Osteocyte (in vitro differentiated cells): Measurements from ENCODE around the gene USP7. TPM values are rescaled to one million over a fixed set of nuclear protein-coding genes. Genes with fewer than 3 reads are reported as not detected.

ENCODE experiments used
- DNase-seq: peaks from one replicate; pipeline ENCODE4 v3.0.0; 2021; ENCODE audit warnings: mixed read lengths; ENCODE audit not compliant: unreplicated experiment; ENCODE audit errors: extremely low spot score
- H3K27ac Mint-ChIP-seq: one replicate; pipeline ENCODE4 v1.8.0; 2021; ENCODE audit warnings: mild to moderate bottlenecking, mixed read lengths; ENCODE audit not compliant: unreplicated experiment
- H3K27me3 Mint-ChIP-seq: one replicate; pipeline ENCODE4 v1.8.0; 2021; ENCODE audit warnings: mixed read lengths; ENCODE audit not compliant: unreplicated experiment
- H3K36me3 Mint-ChIP-seq: one replicate; pipeline ENCODE4 v1.8.0; 2021; ENCODE audit warnings: mixed read lengths; ENCODE audit not compliant: unreplicated experiment
- H3K4me1 Mint-ChIP-seq: one replicate; pipeline ENCODE4 v1.8.0; 2021; ENCODE audit warnings: mixed read lengths; ENCODE audit not compliant: unreplicated experiment
- H3K4me3 Mint-ChIP-seq: one replicate; pipeline ENCODE4 v1.8.0; 2021; ENCODE audit warnings: mild to moderate bottlenecking, moderate library complexity, mixed read lengths; ENCODE audit not compliant: unreplicated experiment
- H3K9me3 Mint-ChIP-seq: one replicate; pipeline ENCODE4 v1.8.0; 2021; ENCODE audit warnings: mixed read lengths; ENCODE audit not compliant: unreplicated experiment
- total RNA-seq: library from RNA; stranded (reverse); gene quantifications from 2 replicates; pipeline ENCODE4 v1.2.1, GENCODE V29; 2021
- TF ChIP-seq, protein P1 (sequence below): fragments of 200-600 bp; sonication (generic); IDR thresholded peaks from 2 replicates; pipeline ENCODE4 v1.5.0; 2021; ENCODE audit warnings: antibody characterized with exemption, mild to moderate bottlenecking, moderate library complexity

USP7 gene
- total RNA-seq, 1 donor from 2014 or later: 88.2 TPM

DNA sequence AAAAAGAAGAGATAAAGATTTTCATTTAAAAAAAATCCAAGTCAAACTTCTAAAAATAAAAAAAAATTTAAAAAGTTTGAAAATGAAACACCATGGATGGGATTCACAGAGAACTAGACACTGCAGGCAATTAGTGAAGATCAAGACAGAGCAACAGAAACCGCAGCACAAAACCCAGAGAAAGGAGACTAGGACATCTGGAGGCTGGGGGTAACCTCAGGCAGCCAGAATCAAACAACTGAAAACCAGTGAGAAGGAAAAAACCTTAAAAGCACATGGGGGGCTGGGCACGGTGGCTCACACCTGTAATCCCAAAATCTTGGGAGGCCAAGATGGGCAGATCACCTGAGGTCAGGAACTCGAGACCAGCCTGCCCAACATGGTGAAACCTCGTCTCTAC is 50.9 kb downstream of the USP7 start:
- Mint-ChIP-seq H3K4me1 (no peaks in the 10 kb centered on the region), H3K27ac (no peak overlapping the region), H3K9me3 (no peaks in the 10 kb centered on the region), H3K27me3 (no peaks in the 10 kb centered on the region), H3K36me3 (peaks cover 44% of the 10 kb centered on the region), H3K4me3 (no peak overlapping the region)
- TF ChIP-seq, protein P1, sequence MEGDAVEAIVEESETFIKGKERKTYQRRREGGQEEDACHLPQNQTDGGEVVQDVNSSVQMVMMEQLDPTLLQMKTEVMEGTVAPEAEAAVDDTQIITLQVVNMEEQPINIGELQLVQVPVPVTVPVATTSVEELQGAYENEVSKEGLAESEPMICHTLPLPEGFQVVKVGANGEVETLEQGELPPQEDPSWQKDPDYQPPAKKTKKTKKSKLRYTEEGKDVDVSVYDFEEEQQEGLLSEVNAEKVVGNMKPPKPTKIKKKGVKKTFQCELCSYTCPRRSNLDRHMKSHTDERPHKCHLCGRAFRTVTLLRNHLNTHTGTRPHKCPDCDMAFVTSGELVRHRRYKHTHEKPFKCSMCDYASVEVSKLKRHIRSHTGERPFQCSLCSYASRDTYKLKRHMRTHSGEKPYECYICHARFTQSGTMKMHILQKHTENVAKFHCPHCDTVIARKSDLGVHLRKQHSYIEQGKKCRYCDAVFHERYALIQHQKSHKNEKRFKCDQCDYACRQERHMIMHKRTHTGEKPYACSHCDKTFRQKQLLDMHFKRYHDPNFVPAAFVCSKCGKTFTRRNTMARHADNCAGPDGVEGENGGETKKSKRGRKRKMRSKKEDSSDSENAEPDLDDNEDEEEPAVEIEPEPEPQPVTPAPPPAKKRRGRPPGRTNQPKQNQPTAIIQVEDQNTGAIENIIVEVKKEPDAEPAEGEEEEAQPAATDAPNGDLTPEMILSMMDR: no peak
- no peak for DNase-seq

DNA sequence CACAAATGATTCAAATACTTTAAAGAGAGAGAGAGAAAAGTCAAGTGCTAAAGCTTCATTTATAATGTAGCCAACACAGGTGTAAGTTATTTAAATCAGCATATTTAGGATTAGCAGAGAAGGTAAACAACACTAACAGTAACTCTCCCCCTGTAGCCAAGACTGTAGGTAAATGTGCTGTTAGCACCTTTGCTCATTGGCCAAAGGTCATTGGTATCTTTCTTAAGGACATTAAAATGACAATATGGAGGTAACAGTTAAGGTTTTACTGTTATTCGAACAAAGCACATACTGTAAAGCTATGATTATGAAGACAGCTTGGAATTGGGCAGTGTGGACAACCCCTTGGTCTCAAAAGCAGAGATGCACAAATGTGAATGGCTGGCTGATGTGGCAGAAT is 52.9 kb downstream of the USP7 start:
- H3K36me3 Mint-ChIP-seq: peaks cover 42% of the 10 kb centered on the region
- H3K27me3 Mint-ChIP-seq: no peaks in the 10 kb centered on the region
- no peak overlapping the region for H3K27ac Mint-ChIP-seq
- no peak overlapping the region for H3K4me3 Mint-ChIP-seq
- TF ChIP-seq, protein P1: no peak
- no peaks in the 10 kb centered on the region for H3K9me3 Mint-ChIP-seq
- no peaks in the 10 kb centered on the region for H3K4me1 Mint-ChIP-seq
- DNase-seq: no peak

DNA sequence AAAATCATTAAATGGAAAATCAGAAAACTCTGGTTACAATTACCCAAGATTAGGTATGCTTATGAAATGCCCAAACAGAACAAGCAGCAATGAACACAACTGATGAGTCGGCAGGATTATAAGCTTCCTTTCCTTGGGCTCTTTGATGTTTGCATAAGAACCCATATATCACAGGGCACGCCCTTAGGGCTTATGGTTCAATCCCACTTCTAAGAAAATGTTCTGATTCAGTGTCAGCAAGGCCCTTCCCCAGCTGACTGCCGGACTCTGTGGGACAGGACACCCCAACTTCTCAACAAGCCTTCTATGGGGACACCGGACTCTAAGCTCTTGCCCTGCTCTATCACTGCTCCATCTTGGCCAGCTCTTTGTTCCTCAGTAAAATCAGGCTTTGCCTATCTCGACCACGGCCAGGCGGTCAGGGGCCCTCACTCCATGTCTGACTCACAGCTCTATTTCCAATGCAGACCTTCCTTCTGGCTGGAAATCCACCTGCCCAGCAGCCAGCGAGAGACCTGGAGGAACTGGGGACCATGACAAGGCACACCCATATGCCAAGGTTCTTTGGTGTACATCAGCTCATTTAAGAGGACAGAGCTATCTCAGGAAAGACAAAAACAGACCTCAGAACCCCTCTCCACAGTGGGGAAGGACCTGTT is 54.8 kb downstream of the USP7 start:
- Mint-ChIP-seq H3K27ac (peak overlapping the region; percentile 38), H3K27me3 (no peaks in the 10 kb centered on the region), H3K4me3 (no peak overlapping the region), H3K4me1 (no peaks in the 10 kb centered on the region), H3K9me3 (no peaks in the 10 kb centered on the region), H3K36me3 (peaks cover 36% of the 10 kb centered on the region)
- DNase-seq: no peak
- TF ChIP-seq, protein P1: no peak

DNA sequence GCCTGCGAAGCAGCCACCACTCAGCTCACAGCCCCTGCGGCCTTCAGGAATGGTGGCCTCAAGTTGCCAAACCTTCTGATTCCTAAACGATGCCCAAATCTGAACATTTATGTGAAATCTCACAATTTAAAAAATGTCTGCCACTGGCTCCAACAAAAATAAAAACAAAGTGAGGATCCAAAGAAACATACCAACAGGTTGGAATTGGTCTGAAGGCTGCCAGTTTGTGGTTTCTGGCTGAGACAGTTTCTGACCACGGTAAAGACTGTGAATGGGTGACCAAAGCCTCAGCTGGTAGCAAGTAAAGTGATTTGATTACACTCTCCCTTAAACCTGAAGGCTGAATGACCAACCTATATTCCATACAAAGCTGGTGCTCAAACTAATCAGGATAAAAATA is 56.6 kb downstream of the USP7 start:
- H3K27me3 Mint-ChIP-seq: no peaks in the 10 kb centered on the region
- TF ChIP-seq, protein P1: no peak
- no peaks in the 10 kb centered on the region for H3K4me1 Mint-ChIP-seq
- peaks cover 43% of the 10 kb centered on the region for H3K36me3 Mint-ChIP-seq
- H3K27ac Mint-ChIP-seq: no peak overlapping the region
- no peak overlapping the region for H3K4me3 Mint-ChIP-seq
- H3K9me3 Mint-ChIP-seq: no peaks in the 10 kb centered on the region
- DNase-seq: no peak

DNA sequence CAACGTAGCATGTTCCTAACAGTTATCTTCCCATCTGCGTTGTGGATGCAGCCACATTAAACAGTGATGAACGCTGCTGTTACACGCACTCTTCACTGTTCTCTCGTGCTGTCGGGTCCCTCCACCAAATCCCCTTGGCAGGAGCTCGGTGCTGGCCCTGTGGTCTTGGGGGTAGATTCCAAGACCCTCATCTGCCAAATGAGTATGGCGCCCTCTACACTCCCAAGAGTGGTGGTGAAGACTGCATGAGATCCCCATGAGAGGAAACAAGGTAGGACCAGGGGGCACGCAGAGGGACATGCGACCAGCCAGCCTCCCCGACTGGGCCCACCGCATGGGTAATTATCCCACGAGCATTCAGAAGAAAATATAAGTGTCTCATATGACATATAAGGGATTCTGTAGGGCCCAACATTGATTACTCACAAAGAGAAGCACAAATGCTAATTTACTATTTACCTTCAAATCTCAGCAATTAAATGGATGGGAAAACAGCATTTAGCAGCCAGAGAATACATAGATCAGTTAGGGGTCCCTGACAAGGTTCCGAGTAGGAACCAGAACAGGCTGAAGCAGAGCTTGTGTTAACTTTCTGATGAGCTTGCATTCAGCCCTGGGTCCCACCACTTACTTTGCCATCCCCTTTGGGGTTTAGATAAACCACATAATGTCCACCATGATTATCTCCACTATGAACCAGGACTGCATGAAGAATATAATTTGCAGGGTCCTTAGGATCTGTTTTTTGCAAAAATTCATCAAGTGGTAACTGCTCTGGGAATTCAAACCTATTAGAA is 57.7 kb downstream of the USP7 start:
- TF ChIP-seq, protein P1: peak; percentile 16
- Mint-ChIP-seq H3K4me1 (no peaks in the 10 kb centered on the region), H3K9me3 (no peaks in the 10 kb centered on the region), H3K27me3 (no peaks in the 10 kb centered on the region), H3K36me3 (peaks cover 43% of the 10 kb centered on the region), H3K27ac (no peak overlapping the region), H3K4me3 (no peak overlapping the region)
- no peak for DNase-seq
